GM12874 (cell line): ENCODE data around the gene ITIH1.

Experiments used
- TF ChIP-seq, protein P1 (sequence below): IDR thresholded peaks from 2 replicates; pipeline ENCODE4 v1.5.1; 2011; ENCODE audit warnings: low read depth, mild to moderate bottlenecking, control low read depth, low read length, moderate library complexity; ENCODE audit not compliant: insufficient read depth

ITIH1 gene

DNA sequence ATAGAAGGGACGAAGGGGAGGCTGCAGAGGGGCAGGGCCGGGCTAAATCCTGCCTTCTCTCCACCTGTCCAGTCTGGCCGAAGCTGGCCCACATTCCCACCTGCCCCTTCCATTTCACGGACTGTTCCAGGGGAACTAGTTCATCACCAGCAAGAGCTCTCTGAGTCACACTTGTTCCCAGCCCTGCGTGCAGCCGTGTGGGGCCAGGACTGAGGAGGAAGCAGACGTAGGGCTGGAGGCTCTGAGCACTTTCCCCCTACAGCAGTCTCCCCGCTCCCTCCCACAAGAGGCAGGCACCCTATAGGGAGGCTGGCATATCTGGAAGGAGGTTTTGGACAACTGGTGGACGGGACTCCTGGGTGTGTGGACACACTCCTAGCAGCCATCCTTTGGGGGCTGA is 50.0 kb downstream of the ITIH1 start:
- TF ChIP-seq, protein P1, sequence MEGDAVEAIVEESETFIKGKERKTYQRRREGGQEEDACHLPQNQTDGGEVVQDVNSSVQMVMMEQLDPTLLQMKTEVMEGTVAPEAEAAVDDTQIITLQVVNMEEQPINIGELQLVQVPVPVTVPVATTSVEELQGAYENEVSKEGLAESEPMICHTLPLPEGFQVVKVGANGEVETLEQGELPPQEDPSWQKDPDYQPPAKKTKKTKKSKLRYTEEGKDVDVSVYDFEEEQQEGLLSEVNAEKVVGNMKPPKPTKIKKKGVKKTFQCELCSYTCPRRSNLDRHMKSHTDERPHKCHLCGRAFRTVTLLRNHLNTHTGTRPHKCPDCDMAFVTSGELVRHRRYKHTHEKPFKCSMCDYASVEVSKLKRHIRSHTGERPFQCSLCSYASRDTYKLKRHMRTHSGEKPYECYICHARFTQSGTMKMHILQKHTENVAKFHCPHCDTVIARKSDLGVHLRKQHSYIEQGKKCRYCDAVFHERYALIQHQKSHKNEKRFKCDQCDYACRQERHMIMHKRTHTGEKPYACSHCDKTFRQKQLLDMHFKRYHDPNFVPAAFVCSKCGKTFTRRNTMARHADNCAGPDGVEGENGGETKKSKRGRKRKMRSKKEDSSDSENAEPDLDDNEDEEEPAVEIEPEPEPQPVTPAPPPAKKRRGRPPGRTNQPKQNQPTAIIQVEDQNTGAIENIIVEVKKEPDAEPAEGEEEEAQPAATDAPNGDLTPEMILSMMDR = no peak

DNA sequence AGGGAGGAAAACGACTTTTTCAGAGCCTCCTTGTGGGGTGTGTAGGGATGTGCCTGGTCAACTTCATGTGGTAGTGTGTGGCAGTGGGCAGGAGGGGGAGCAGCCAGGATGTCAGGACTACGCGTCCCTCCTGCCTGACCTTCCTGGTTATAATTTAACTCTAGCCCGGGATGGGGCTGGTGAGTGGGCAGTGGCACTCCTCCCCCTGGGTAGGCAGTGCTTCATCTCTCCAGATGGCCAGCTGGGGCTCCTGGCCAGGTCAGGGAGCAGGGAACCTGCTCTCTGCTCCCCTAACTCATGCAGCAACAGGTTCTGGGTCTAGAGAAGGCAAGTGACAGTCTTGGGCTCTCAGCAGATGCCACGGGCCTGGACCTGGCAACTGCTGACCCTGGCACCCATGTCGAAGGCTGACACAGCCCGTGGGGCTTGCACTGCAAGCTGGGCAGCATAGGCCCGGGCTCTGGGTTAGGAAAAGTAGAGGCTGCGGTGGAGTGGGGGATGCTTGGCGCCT is 50.5 kb downstream of the ITIH1 start:
- TF ChIP-seq, protein P1 = no peak

GRCh38 chr3:52829482-52829881 is 52.1 kb downstream of the ITIH1 start:
- TF ChIP-seq, protein P1 = no peak

DNA sequence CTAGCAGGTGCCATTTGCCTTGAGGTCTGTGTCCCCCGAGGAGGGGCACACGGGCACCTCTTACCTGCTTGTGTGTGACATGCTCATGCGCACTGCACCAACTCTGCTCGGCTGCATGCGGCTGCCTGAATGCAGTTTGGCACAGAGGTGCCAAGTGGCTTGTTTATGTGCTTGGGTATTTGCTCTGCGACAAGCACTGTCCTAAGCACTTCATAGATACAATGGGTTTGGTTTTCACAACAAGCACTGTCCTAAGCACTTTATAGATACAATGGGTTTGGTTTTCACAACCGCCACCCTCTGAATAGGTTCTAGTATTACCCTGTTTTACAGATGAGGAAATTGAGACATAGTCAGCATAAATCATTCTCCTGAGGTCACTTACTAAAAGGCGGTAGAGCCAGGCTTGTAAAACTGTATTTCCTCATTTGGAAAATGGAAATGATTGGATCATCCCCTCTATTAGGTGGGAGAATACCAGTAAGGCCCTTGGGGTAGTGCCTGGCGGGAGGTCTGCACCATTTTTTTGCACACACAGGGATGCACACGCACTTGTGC is 52.6 kb downstream of the ITIH1 start:
- TF ChIP-seq, protein P1 = no peak

- TF ChIP-seq, protein P1 = no peak
Observed at GRCh38 chr3:52830535-52831258, 53.3 kb downstream of the ITIH1 start, which contains the start of gene ITIH4. TSS of gene ITIH4 (minus strand) at chr3:52830672. CDS start at chr3:52830642, 30 bp downstream.

GRCh38 chr3:52831500-52832301 is 54.3 kb downstream of the ITIH1 start:
- TF ChIP-seq, protein P1 = no peak

GRCh38 chr3:52833202-52833601 is 55.8 kb downstream of the ITIH1 start:
- TF ChIP-seq, protein P1 = no peak
